Right atrium auricular region (tissue), 2 donors: ENCODE data around the gene BNC2. TPM values are rescaled to one million over a fixed set of nuclear protein-coding genes. Genes with fewer than 3 reads are reported as not detected.

Experiments used
- DNase-seq: peaks from one replicate; pipeline ENCODE4 v3.0.0-alpha.2; 2019; ENCODE audit warnings: low spot score
- H3K27ac ChIP-seq, 2 donors: fragments of 200-600 bp; sonication (generic); 1 replicate in 1 of 2; 2 replicates in 1 of 2; pipeline ENCODE4 v1.5.1; 2016 to 2019
- H3K27me3 ChIP-seq, 2 donors: fragments of 200-600 bp; sonication (generic); one replicate each; pipeline versions ENCODE4 v1.5.1 to v1.6.0; 2017 to 2019
- H3K36me3 ChIP-seq: fragments of 200-600 bp; sonication (generic); one replicate; pipeline ENCODE4 v1.5.1; 2016
- H3K4me1 ChIP-seq, 2 donors: fragments of 200-600 bp; sonication (generic); one replicate each; pipeline versions ENCODE4 v1.5.1 to v1.6.0; 2017 to 2019
- H3K4me3 ChIP-seq, 2 donors: fragments of 200-600 bp; sonication (generic); 1 replicate in 1 of 2; 2 replicates in 1 of 2; pipeline ENCODE4 v1.5.1; 2017 to 2019; ENCODE audit warnings: mild to moderate bottlenecking in 1 of 2, moderate library complexity in 1 of 2
- H3K9me3 ChIP-seq, 2 donors: fragments of 200-600 bp; sonication (generic); one replicate each; pipeline ENCODE4 v1.5.1; 2019
- CTCF ChIP-seq, 2 donors: fragments of 200-600 bp; sonication (generic); IDR thresholded peaks; one replicate each; pipeline ENCODE4 v1.5.1; 2019; ENCODE audit warnings: antibody characterized with exemption in 2 of 2
- total RNA-seq, 2 donors: library from RNA; depleted of rRNA; stranded (reverse); fragments of >200 nt; gene quantifications; one replicate each; pipeline ENCODE4 v1.1.0, GENCODE V29; 2016

The BNC2 gene
- total RNA-seq, 2 donors from 2014 or later = 68.3 to 77.6 TPM

- DNase-seq = no peak
- H3K4me1 ChIP-seq = peaks cover 0 to 5% of the 10 kb centered on the region in 2 donors
- H3K36me3 ChIP-seq = no peaks in the 10 kb centered on the region
- H3K4me3 ChIP-seq = no peak overlapping the region
- no peaks in the 10 kb centered on the region for H3K27me3 ChIP-seq
- no peak for TF ChIP-seq CTCF (IDR thresholded peaks at IDR 0.05)
- no peak overlapping the region for H3K27ac ChIP-seq
- H3K9me3 ChIP-seq = no peaks in the 10 kb centered on the region
These were observed 299.2 kb downstream of the BNC2 start for GRCh38 chr9:16571127-16571802.

GRCh38 chr9:16563446-16563845 is 307.0 kb downstream of the BNC2 start:
- H3K9me3 ChIP-seq = no peaks in the 10 kb centered on the region
- no peaks in the 10 kb centered on the region for H3K4me1 ChIP-seq
- H3K4me3 ChIP-seq = no peak overlapping the region
- TF ChIP-seq CTCF (IDR thresholded peaks at IDR 0.05) = no peak
- H3K27me3 ChIP-seq = no peaks in the 10 kb centered on the region
- DNase-seq = no peak
- no peak overlapping the region for H3K27ac ChIP-seq
- no peaks in the 10 kb centered on the region for H3K36me3 ChIP-seq

- Histone ChIP-seq H3K27me3 (no peaks in the 10 kb centered on the region), H3K27ac (no peak overlapping the region), H3K4me3 (no peak overlapping the region), H3K9me3 (no peaks in the 10 kb centered on the region), H3K36me3 (no peaks in the 10 kb centered on the region), H3K4me1 (no peaks in the 10 kb centered on the region)
- no peak for DNase-seq
- TF ChIP-seq CTCF (IDR thresholded peaks at IDR 0.05) = no peak
These were observed 309.3 kb downstream of the BNC2 start for GRCh38 chr9:16561121-16561520.

- Histone ChIP-seq H3K36me3 (no peaks in the 10 kb centered on the region), H3K27me3 (no peaks in the 10 kb centered on the region), H3K4me1 (no peaks in the 10 kb centered on the region), H3K4me3 (no peak overlapping the region), H3K9me3 (no peaks in the 10 kb centered on the region), H3K27ac (no peak overlapping the region)
- no peak for TF ChIP-seq CTCF (IDR thresholded peaks at IDR 0.05)
- DNase-seq = no peak
These were observed 310.9 kb downstream of the BNC2 start for GRCh38 chr9:16559418-16560188.

GRCh38 chr9:16555802-16556201 is 314.7 kb downstream of the BNC2 start:
- H3K27ac ChIP-seq = no peak overlapping the region
- no peaks in the 10 kb centered on the region for H3K9me3 ChIP-seq
- DNase-seq = no peak
- no peaks in the 10 kb centered on the region for H3K27me3 ChIP-seq
- TF ChIP-seq CTCF (IDR thresholded peaks at IDR 0.05) = no peak
- no peak overlapping the region for H3K4me3 ChIP-seq
- H3K36me3 ChIP-seq = no peaks in the 10 kb centered on the region
- H3K4me1 ChIP-seq = no peaks in the 10 kb centered on the region
